Measurements from ENCODE around the gene KAZN. TPM values are rescaled to one million over a fixed set of nuclear protein-coding genes. Genes with fewer than 3 reads are reported as not detected.

KAZN gene
- total and polyA plus RNA-seq, 2 of the 8 experiments (the other 6 are each of a cell fraction or from before 2014, with no cell fraction given) = 3.7 to 11.8 TPM

DNA sequence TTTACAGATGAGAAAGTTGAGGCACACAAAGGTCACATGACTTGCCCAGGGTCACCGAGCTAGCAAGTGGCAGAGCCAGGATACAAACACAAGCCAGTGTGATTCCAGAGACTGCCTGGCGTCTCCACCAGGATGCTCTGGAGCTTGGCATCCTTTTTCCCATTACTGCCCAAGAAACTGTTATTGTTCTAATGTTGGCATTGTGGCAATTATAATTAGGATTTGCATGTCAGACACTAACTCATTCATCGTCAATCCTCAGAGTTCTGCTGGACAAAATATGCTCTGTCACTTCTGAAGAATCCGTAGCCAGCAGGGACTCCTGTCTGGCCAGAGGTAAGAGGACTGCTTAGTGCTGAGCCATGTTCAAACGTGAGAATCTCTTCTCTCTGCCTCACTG, 8.8 kb downstream of the KAZN start:
- peaks cover 5% of the 10 kb centered on the region; the same call in 1 of the 2 replicates for H3K79me1 ChIP-seq (ENCODE audit: low read depth, low read length)
- H2BK120ac ChIP-seq (replicated peaks; ENCODE audit: low read depth, low read length) = no peak overlapping the region
- no peak overlapping the region for H4K5ac ChIP-seq (ENCODE audit: insufficient read length, low read depth, low read length)
- H3K56ac ChIP-seq (replicated peaks; ENCODE audit: insufficient read length, low read depth, low read length) = no peak overlapping the region
- no peak overlapping the region for H2BK15ac ChIP-seq (ENCODE audit: low read length)
- no peak overlapping the region for H3K23ac ChIP-seq (ENCODE audit: insufficient read length)
- no peak overlapping the region for H3K18ac ChIP-seq (ENCODE audit: extremely low read depth, low read length)
- no peak overlapping the region for H3K4me3 ChIP-seq (ENCODE audit: extremely low read depth in 1 of 4, insufficient read depth in 2 of 4, low read depth in 3 of 4, low read length in 4 of 4)
- no peak overlapping the region for H4K91ac ChIP-seq (replicated peaks; ENCODE audit: insufficient read length, low read length)
- ChIA-PET CTCF (ENCODE audit: partially characterized antibody) (interaction anchor here (0.5 to 1.8 kb wide), 9 partner anchors 11 to 788 kb away, joined by 3 to 6 read pairs (median 4); no protein-coding TSS in a partner anchor), POLR2A (ENCODE audit: partially characterized antibody) (interaction anchor here (3.1 kb wide), 1 partner anchor 8 kb away, joined by 11 read pairs; the partner anchor contains the start of gene KAZN)
- no peak overlapping the region for H3K4me2 ChIP-seq (ENCODE audit: insufficient read depth in 1 of 2, low read depth in 2 of 2, low read length in 2 of 2)
- no peak overlapping the region for H2AFZ ChIP-seq (ENCODE audit: low read length)
- H4K20me1 ChIP-seq (replicated peaks in 1 of 2; ENCODE audit: control insufficient read depth in 1 of 2, insufficient read depth in 2 of 2, low read length in 2 of 2) = no peaks in the 10 kb centered on the region
- H3K36me3 ChIP-seq (ENCODE audit: control insufficient read depth in 2 of 4, insufficient read depth in 4 of 4, low read length in 3 of 4) = no peaks in the 10 kb centered on the region
- no peak overlapping the region for H2BK20ac ChIP-seq (ENCODE audit: low read length)
- peaks cover 0 to 17% of the 10 kb centered on the region in 2 experiments; a peak in 1 of 4 replicates for H3K79me2 ChIP-seq (ENCODE audit: control insufficient read depth in 1 of 2, insufficient read depth in 2 of 2, low read length in 2 of 2)
- no peak overlapping the region for H2BK12ac ChIP-seq (ENCODE audit: low read depth, low read length)
- H3K23me2 ChIP-seq (ENCODE audit: low read depth, low read length) = no peaks in the 10 kb centered on the region
- no peaks in the 10 kb centered on the region; a peak in 1 of 7 replicates for H3K27me3 ChIP-seq (replicated peaks in 1 of 4; ENCODE audit: control insufficient read depth in 3 of 4, extremely low read depth in 1 of 4, insufficient read depth in 3 of 4, low read length in 3 of 4)
- WGBS, 2 experiments (ENCODE audit: extremely low coverage in 1 of 2, insufficient coverage in 1 of 2, insufficient read length in 1 of 2, insufficient replicate concordance in 2 of 2, low coverage in 1 of 2, low lambda C conversion rate in 2 of 2, missing lambda C conversion rate in 1 of 2) = 88% methylated on average over 5 of the region's 5 CpGs; no CpG with 5 or more reads in 1 of the 2 experiments
- H3K14ac ChIP-seq (ENCODE audit: insufficient read length) = no peak overlapping the region
- H3K4me1 ChIP-seq (replicated peaks in 1 of 4; ENCODE audit: control insufficient read depth in 3 of 4, insufficient read depth in 4 of 4, low read length in 3 of 4) = no peaks in the 10 kb centered on the region; a peak in 1 of 7 replicates
- FAIRE-seq (no peak), DNase-seq (ENCODE audit: low read depth in 1 of 2, low spot score in 2 of 2) (no peak)
- no peak overlapping the region for H2BK5ac ChIP-seq (ENCODE audit: low read depth, low read length)
- TF ChIP-seq EP300 (IDR thresholded peaks at IDR 0.05; ENCODE audit: borderline replicate concordance in 1 of 2, low read depth in 2 of 2, low read length in 2 of 2) = no peak
- TF ChIP-seq CTBP2 (IDR thresholded peaks at IDR 0.05; ENCODE audit: borderline replicate concordance, insufficient read depth, insufficient read length, low read length) = no peak
- no peak for TF ChIP-seq SUZ12 (IDR thresholded peaks at IDR 0.05; ENCODE audit: low read length)
- no peak for TF ChIP-seq FOSL1 (IDR thresholded peaks at IDR 0.05; ENCODE audit: insufficient read depth, low read depth, low read length)
- no peak for TF ChIP-seq PHF8 (conservative IDR thresholded peaks at IDR 0.05; ENCODE audit: low read depth, low read length)
- no peaks in the 10 kb centered on the region for H3K9me3 ChIP-seq (ENCODE audit: insufficient read depth in 2 of 2, low read depth in 1 of 2, low read length in 1 of 2)
- H2AK5ac ChIP-seq (ENCODE audit: low read depth, low read length) = no peak overlapping the region
- H3K9ac ChIP-seq (replicated peaks in 1 of 4; ENCODE audit: extremely low read depth in 1 of 4, low read depth in 3 of 4, low read length in 3 of 4) = no peak overlapping the region
- H3K27ac ChIP-seq (ENCODE audit: low read depth, low read length) = no peak overlapping the region
- H3K4ac ChIP-seq (replicated peaks; ENCODE audit: insufficient read length, low read depth, low read length) = no peak overlapping the region
- no peak overlapping the region for H4K8ac ChIP-seq (ENCODE audit: extremely low read depth, insufficient read depth, low read length)
